ENCODE data around the gene CCDC81.

DNA sequence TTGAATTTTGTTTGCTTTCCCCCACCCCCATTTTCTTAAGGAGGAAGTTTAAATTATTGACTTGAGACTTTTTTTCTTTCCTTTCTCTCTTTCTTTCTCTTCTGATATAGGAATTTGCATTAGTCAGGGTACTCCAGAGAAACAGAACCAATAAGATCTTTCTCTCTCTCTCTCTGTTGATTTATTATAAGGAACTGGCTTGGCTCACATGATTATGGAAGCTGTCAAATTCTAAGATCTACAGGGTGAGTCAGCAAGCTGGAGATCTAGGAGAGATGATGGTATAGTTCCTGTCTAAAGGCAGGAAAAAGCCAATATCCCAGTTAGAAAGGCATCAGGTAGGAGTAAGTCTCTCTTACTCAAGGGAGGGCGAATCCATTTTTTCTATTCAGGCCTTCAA, 64.0 kb downstream of the CCDC81 start:
- TF ChIP-seq POLR2AphosphoS5 (IDR thresholded peaks at IDR 0.05; ENCODE audit: low read depth, low read length): no peak
- TF ChIP-seq, protein P1, sequence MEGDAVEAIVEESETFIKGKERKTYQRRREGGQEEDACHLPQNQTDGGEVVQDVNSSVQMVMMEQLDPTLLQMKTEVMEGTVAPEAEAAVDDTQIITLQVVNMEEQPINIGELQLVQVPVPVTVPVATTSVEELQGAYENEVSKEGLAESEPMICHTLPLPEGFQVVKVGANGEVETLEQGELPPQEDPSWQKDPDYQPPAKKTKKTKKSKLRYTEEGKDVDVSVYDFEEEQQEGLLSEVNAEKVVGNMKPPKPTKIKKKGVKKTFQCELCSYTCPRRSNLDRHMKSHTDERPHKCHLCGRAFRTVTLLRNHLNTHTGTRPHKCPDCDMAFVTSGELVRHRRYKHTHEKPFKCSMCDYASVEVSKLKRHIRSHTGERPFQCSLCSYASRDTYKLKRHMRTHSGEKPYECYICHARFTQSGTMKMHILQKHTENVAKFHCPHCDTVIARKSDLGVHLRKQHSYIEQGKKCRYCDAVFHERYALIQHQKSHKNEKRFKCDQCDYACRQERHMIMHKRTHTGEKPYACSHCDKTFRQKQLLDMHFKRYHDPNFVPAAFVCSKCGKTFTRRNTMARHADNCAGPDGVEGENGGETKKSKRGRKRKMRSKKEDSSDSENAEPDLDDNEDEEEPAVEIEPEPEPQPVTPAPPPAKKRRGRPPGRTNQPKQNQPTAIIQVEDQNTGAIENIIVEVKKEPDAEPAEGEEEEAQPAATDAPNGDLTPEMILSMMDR (IDR thresholded peaks at IDR 0.05): no peak
- TF ChIP-seq, protein P2, sequence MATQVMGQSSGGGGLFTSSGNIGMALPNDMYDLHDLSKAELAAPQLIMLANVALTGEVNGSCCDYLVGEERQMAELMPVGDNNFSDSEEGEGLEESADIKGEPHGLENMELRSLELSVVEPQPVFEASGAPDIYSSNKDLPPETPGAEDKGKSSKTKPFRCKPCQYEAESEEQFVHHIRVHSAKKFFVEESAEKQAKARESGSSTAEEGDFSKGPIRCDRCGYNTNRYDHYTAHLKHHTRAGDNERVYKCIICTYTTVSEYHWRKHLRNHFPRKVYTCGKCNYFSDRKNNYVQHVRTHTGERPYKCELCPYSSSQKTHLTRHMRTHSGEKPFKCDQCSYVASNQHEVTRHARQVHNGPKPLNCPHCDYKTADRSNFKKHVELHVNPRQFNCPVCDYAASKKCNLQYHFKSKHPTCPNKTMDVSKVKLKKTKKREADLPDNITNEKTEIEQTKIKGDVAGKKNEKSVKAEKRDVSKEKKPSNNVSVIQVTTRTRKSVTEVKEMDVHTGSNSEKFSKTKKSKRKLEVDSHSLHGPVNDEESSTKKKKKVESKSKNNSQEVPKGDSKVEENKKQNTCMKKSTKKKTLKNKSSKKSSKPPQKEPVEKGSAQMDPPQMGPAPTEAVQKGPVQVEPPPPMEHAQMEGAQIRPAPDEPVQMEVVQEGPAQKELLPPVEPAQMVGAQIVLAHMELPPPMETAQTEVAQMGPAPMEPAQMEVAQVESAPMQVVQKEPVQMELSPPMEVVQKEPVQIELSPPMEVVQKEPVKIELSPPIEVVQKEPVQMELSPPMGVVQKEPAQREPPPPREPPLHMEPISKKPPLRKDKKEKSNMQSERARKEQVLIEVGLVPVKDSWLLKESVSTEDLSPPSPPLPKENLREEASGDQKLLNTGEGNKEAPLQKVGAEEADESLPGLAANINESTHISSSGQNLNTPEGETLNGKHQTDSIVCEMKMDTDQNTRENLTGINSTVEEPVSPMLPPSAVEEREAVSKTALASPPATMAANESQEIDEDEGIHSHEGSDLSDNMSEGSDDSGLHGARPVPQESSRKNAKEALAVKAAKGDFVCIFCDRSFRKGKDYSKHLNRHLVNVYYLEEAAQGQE (IDR thresholded peaks at IDR 0.05; ENCODE audit: insufficient read depth in 1 of 2, low read depth in 2 of 2, low read length in 1 of 2): no peak
- no peak for TF ChIP-seq TCF7L2 (IDR thresholded peaks at IDR 0.05; ENCODE audit: low read depth, low read length)
- TF ChIP-seq SIN3A (IDR thresholded peaks at IDR 0.05; ENCODE audit: borderline replicate concordance, insufficient read depth, low read depth, low read length): no peak
